Activated naive CD8-positive, alpha-beta T cell treated with anti-CD3 and anti-CD28 coated beads, Interleukin-2, amount 50 U/mL, for 16 hours (primary cell): ENCODE results near the gene RCAN1.
"Not testable (repeated sequence)": the region's sequence is repeated elsewhere in the genome, so short reads cannot be mapped to it uniquely, and the experiment has no call there.

Experiments
- DNase-seq: peaks from one replicate; pipeline ENCODE4 v3.0.0-alpha.2; 2020; ENCODE audit warnings: low read depth, low spot score

The RCAN1 gene

GRCh38 chr21:34568801-34569200 lies 46.1 kb downstream of the RCAN1 start:
- DNase-seq = not testable (repeated sequence)

- no peak for DNase-seq
Observed at GRCh38 chr21:34567604-34568155, 47.2 kb downstream of the RCAN1 start.

GRCh38 chr21:34565238-34565637 lies 49.7 kb downstream of the RCAN1 start:
- DNase-seq = no peak

GRCh38 chr21:34563370-34563769 lies 51.5 kb downstream of the RCAN1 start:
- DNase-seq = not testable (repeated sequence)

- DNase-seq = no peak
Observed at GRCh38 chr21:34561806-34562205, 53.1 kb downstream of the RCAN1 start.

GRCh38 chr21:34560609-34561008 lies 54.3 kb downstream of the RCAN1 start:
- no peak for DNase-seq

GRCh38 chr21:34560021-34560420 lies 54.9 kb downstream of the RCAN1 start:
- DNase-seq = no peak

- DNase-seq = no peak
Observed at GRCh38 chr21:34559089-34559631, 55.8 kb downstream of the RCAN1 start.

- DNase-seq = no peak
Observed at GRCh38 chr21:34558166-34558565, 56.7 kb downstream of the RCAN1 start.

- no peak for DNase-seq
Observed at GRCh38 chr21:34557261-34557660, 57.7 kb downstream of the RCAN1 start.

- DNase-seq = not testable (repeated sequence)
Observed at GRCh38 chr21:34554670-34555069, 60.2 kb downstream of the RCAN1 start.

GRCh38 chr21:34554227-34554626 lies 60.7 kb downstream of the RCAN1 start:
- no peak for DNase-seq

- no peak for DNase-seq
Observed at GRCh38 chr21:34553151-34553952, 61.6 kb downstream of the RCAN1 start.

- DNase-seq = no peak
Observed at GRCh38 chr21:34552360-34553098, 62.4 kb downstream of the RCAN1 start.

GRCh38 chr21:34550182-34550799 lies 64.6 kb downstream of the RCAN1 start:
- DNase-seq = no peak

- DNase-seq = no peak
Observed at GRCh38 chr21:34548781-34549376, 66.0 kb downstream of the RCAN1 start.

- DNase-seq = no peak
Observed at GRCh38 chr21:34546542-34546941, 68.4 kb downstream of the RCAN1 start.

- DNase-seq = no peak
Observed at GRCh38 chr21:34545079-34545884, 69.6 kb downstream of the RCAN1 start.

GRCh38 chr21:34544032-34544496 lies 70.8 kb downstream of the RCAN1 start:
- DNase-seq = no peak

GRCh38 chr21:34543017-34543416 lies 71.9 kb downstream of the RCAN1 start:
- no peak for DNase-seq

GRCh38 chr21:34540206-34540605 lies 74.7 kb downstream of the RCAN1 start:
- no peak for DNase-seq
